Skin of body (tissue), 2 donors: ENCODE data around the gene DLK2. TPM values are rescaled to one million over a fixed set of nuclear protein-coding genes. Genes with fewer than 3 reads are reported as not detected.
"Not testable (repeated sequence)": the region's sequence is repeated elsewhere in the genome, so short reads cannot be mapped to it uniquely, and the experiment has no call there.

Experiments used
- DNase-seq: peaks from one replicate; lab custom pipeline; 2025; lab: John Stamatoyannopoulos, UW
- total RNA-seq: library from RNA; depleted of rRNA; stranded (reverse); fragments of >200 nt; gene quantifications from one replicate; pipeline ENCODE4 v1.2.3, GENCODE V29; 2014

Gene DLK2
- total RNA-seq, 1 donor from 2014 or later, result 2.7 TPM

GRCh38 chr6:43481591-43482236 is 26.4 kb upstream of the DLK2 start:
- DNase-seq, result no peak

- no peak for DNase-seq
Measured at GRCh38 chr6:43481075-43481474, 25.7 kb upstream of the DLK2 start.

GRCh38 chr6:43478008-43478372 is 22.6 kb upstream of the DLK2 start:
- DNase-seq, result no peak

GRCh38 chr6:43477235-43478007 is 22.1 kb upstream of the DLK2 start, which contains the start of gene TJAP1:
Gene TJAP1 (plus strand): TSS chr6:43477570. CDS start chr6:43499002, 21,432 bp downstream.
- peak; percentile 79 for DNase-seq

GRCh38 chr6:43476746-43477145 is 21.4 kb upstream of the DLK2 start:
- DNase-seq, result no peak

- no peak for DNase-seq
Measured at GRCh38 chr6:43475516-43475915, 20.2 kb upstream of the DLK2 start.

- DNase-seq, result no peak
Measured at GRCh38 chr6:43472515-43472914, 17.2 kb upstream of the DLK2 start.

- no peak for DNase-seq
Measured at GRCh38 chr6:43471399-43471798, 16.1 kb upstream of the DLK2 start.

GRCh38 chr6:43469947-43470346 is 14.6 kb upstream of the DLK2 start:
- DNase-seq, result no peak

- no peak for DNase-seq
Measured at GRCh38 chr6:43468748-43469681, 13.7 kb upstream of the DLK2 start.

GRCh38 chr6:43468240-43468639 is 12.9 kb upstream of the DLK2 start:
- DNase-seq, result no peak

GRCh38 chr6:43467752-43468151 is 12.4 kb upstream of the DLK2 start:
- no peak for DNase-seq

GRCh38 chr6:43467265-43467664 is 11.9 kb upstream of the DLK2 start:
- DNase-seq, result not testable (repeated sequence)

GRCh38 chr6:43465948-43466347 is 10.6 kb upstream of the DLK2 start:
- no peak for DNase-seq

GRCh38 chr6:43464337-43464736 is 9.0 kb upstream of the DLK2 start:
- no peak for DNase-seq

- DNase-seq, result no peak
Measured at GRCh38 chr6:43461936-43462335, 6.6 kb upstream of the DLK2 start.

- no peak for DNase-seq
Measured at GRCh38 chr6:43460032-43460431, 4.7 kb upstream of the DLK2 start.

- DNase-seq, result no peak
Measured at GRCh38 chr6:43459535-43459934, 4.2 kb upstream of the DLK2 start.

- DNase-seq, result not testable (repeated sequence)
Measured at GRCh38 chr6:43458154-43458553, 2.8 kb upstream of the DLK2 start.

- DNase-seq, result no peak
Measured at GRCh38 chr6:43457643-43458042, 2.3 kb upstream of the DLK2 start.

- peak; percentile 20 for DNase-seq
Measured at GRCh38 chr6:43454696-43455530, 435 bp downstream of the DLK2 start.
